ENCODE measurements around the gene HSDL1.

GRCh38 chr16:84166796-84167695, 22.1 kb upstream of the HSDL1 start:
- TF ChIP-seq CTCF (IDR thresholded peaks at IDR 0.05) (no peak), POLR2A (IDR thresholded peaks at IDR 0.05) (no peak)

Measured in body of pancreas (tissue), 4 donors.